ENCODE data around the gene SETSIP. TPM values are rescaled to one million over a fixed set of nuclear protein-coding genes. Genes with fewer than 3 reads are reported as not detected.

The SETSIP gene
- total and polyA plus RNA-seq, 4 donors, result 0.09 TPM; not detected in 3

- Histone ChIP-seq H3K9ac (ENCODE audit: low read depth in 1 of 2, low read length in 2 of 2) (no peak overlapping the region), H3K4me1 (ENCODE audit: control insufficient read depth in 4 of 4, insufficient read depth in 4 of 4, low read length in 3 of 4) (no peaks in the 10 kb centered on the region), H3K9me3 (ENCODE audit: control insufficient read depth in 4 of 4, low read length in 3 of 4) (no peaks in the 10 kb centered on the region), H3K4me3 (ENCODE audit: low read depth in 1 of 3, low read length in 3 of 3) (no peak overlapping the region), H3K27ac (ENCODE audit: low read depth in 1 of 2, low read length in 2 of 2) (no peak overlapping the region), H3K36me3 (ENCODE audit: control insufficient read depth in 4 of 4, insufficient read depth in 3 of 4, low read depth in 1 of 4, low read length in 3 of 4) (no peaks in the 10 kb centered on the region), H3K27me3 (ENCODE audit: control insufficient read depth in 4 of 4, insufficient read depth in 4 of 4, low read length in 3 of 4) (no peaks in the 10 kb centered on the region)
- WGBS, result 91% methylated on average over 3 of the region's 3 CpGs
- DNase-seq (ENCODE audit: low spot score), result no peak
- TF ChIP-seq HNF4G (IDR thresholded peaks at IDR 0.05), result no peak
- no peak for TF ChIP-seq CTCF (IDR thresholded peaks at IDR 0.05; ENCODE audit: low read depth, low read length, missing input control)
- no peak for TF ChIP-seq JUND (IDR thresholded peaks at IDR 0.05)
- TF ChIP-seq MAX (IDR thresholded peaks at IDR 0.05), result no peak
- no peak for TF ChIP-seq HNF4A (conservative IDR thresholded peaks at IDR 0.05)
- TF ChIP-seq EGR1 (IDR thresholded peaks at IDR 0.05; ENCODE audit: low read depth in 2 of 2), result no peak
- no peak for TF ChIP-seq FOXA1 (IDR thresholded peaks at IDR 0.05)
- TF ChIP-seq YY1 (IDR thresholded peaks at IDR 0.05), result no peak
- TF ChIP-seq REST (IDR thresholded peaks at IDR 0.05), result no peak
Observed at GRCh38 chr1:92065042-92065441, 10.2 kb downstream of the SETSIP start.

- H3K27ac ChIP-seq (ENCODE audit: low read depth in 1 of 2, low read length in 2 of 2), result no peak overlapping the region
- no peak for TF ChIP-seq SP1 (IDR thresholded peaks at IDR 0.05)
- no peak for TF ChIP-seq GABPA (IDR thresholded peaks at IDR 0.05 in 1 of 2, conservative IDR thresholded peaks at IDR 0.05 in 1 of 2)
- TF ChIP-seq RXRA (IDR thresholded peaks at IDR 0.05), result no peak
- TF ChIP-seq NR2F2 (IDR thresholded peaks at IDR 0.05), result no peak
- no peak for TF ChIP-seq EGR1 (IDR thresholded peaks at IDR 0.05; ENCODE audit: low read depth in 2 of 2)
- TF ChIP-seq REST (IDR thresholded peaks at IDR 0.05), result no peak
- no peak for TF ChIP-seq FOXA1 (IDR thresholded peaks at IDR 0.05)
- no peak for TF ChIP-seq TAF1 (conservative IDR thresholded peaks at IDR 0.05)
- no peak for TF ChIP-seq FOXA2 (IDR thresholded peaks at IDR 0.05)
- no peak for TF ChIP-seq YY1 (IDR thresholded peaks at IDR 0.05)
- no peak for TF ChIP-seq RAD21 (IDR thresholded peaks at IDR 0.05)
- TF ChIP-seq ZBTB33 (IDR thresholded peaks at IDR 0.05), result no peak
- TF ChIP-seq HNF4A (conservative IDR thresholded peaks at IDR 0.05), result no peak
- no peak for TF ChIP-seq HNF4G (IDR thresholded peaks at IDR 0.05)
- TF ChIP-seq JUND (IDR thresholded peaks at IDR 0.05), result no peak
- no peak for TF ChIP-seq MAX (IDR thresholded peaks at IDR 0.05)
- no peak for TF ChIP-seq CTCF (IDR thresholded peaks at IDR 0.05; ENCODE audit: low read depth, low read length, missing input control)
- no peaks in the 10 kb centered on the region for H3K4me1 ChIP-seq (ENCODE audit: control insufficient read depth in 4 of 4, insufficient read depth in 4 of 4, low read length in 3 of 4)
- H3K27me3 ChIP-seq (ENCODE audit: control insufficient read depth in 4 of 4, insufficient read depth in 4 of 4, low read length in 3 of 4), result peaks cover 0 to 6% (median 0%) of the 10 kb centered on the region in 4 donors
- H3K4me3 ChIP-seq (ENCODE audit: low read depth in 1 of 3, low read length in 3 of 3), result no peak overlapping the region
- no peaks in the 10 kb centered on the region for H3K36me3 ChIP-seq (ENCODE audit: control insufficient read depth in 4 of 4, insufficient read depth in 3 of 4, low read depth in 1 of 4, low read length in 3 of 4)
- H3K9me3 ChIP-seq (ENCODE audit: control insufficient read depth in 4 of 4, low read length in 3 of 4), result no peaks in the 10 kb centered on the region
- no peak overlapping the region for H3K9ac ChIP-seq (ENCODE audit: low read depth in 1 of 2, low read length in 2 of 2)
- DNase-seq (ENCODE audit: low spot score), result no peak
Observed at GRCh38 chr1:92051948-92052347, 23.3 kb downstream of the SETSIP start.
